ENCODE data around the gene CFAP58. TPM values are rescaled to one million over a fixed set of nuclear protein-coding genes. Genes with fewer than 3 reads are reported as not detected.

Gene CFAP58
- total RNA-seq, 1 experiment from 2014 or later: 0.63 TPM

GRCh38 chr10:104502907-104503306, 149.3 kb downstream of the CFAP58 start:
- H3K4me1 ChIP-seq (ENCODE audit: insufficient read depth, low read length): no peaks in the 10 kb centered on the region
- no peak overlapping the region for H3K56ac ChIP-seq (ENCODE audit: insufficient read length, low read depth, low read length)
- H3K23me2 ChIP-seq (ENCODE audit: insufficient read length, low read depth, low read length, poor library complexity, severe bottlenecking): no peaks in the 10 kb centered on the region
- no peaks in the 10 kb centered on the region for H3K79me1 ChIP-seq (ENCODE audit: insufficient read depth, low read depth, low read length, poor library complexity, severe bottlenecking)
- no peak overlapping the region for H3K4ac ChIP-seq (ENCODE audit: low read depth, low read length)
- H2BK5ac ChIP-seq (ENCODE audit: insufficient read length, low read length): no peak overlapping the region
- DNase-seq: no peak
- H3K27ac ChIP-seq (ENCODE audit: insufficient read length, low read depth, low read length): no peak overlapping the region
- Mint-ChIP-seq H3K27ac (peak overlapping the region in 1 of 3 experiments; percentile 56; a peak in 3 of 7 replicates), H3K4me1 (peaks cover 21 to 37% of the 10 kb centered on the region in 2 experiments), H3K4me3 (no peak overlapping the region; a peak in 1 of 5 replicates), H3K36me3 (ENCODE audit: insufficient read depth in 1 of 3, low read depth in 3 of 3) (no peaks in the 10 kb centered on the region), H3K9me3 (no peaks in the 10 kb centered on the region; a peak in 1 of 5 replicates), H3K27me3 (ENCODE audit: low read depth) (peaks cover 2% of the 10 kb centered on the region; the same call in 1 of the 2 replicates)
- H3K4me2 ChIP-seq (ENCODE audit: insufficient read depth, insufficient read length, low read length): no peak overlapping the region
- no peak overlapping the region for H3K18ac ChIP-seq (ENCODE audit: insufficient read length, low read depth, low read length)
- H2BK20ac ChIP-seq (ENCODE audit: low read depth, low read length, poor library complexity, severe bottlenecking): no peak overlapping the region
- no peak overlapping the region for H3K23ac ChIP-seq (ENCODE audit: insufficient read length, low read depth, low read length)
- H2BK15ac ChIP-seq (ENCODE audit: low read depth, low read length): no peak overlapping the region
- no peak overlapping the region for H2AK5ac ChIP-seq (ENCODE audit: insufficient read length, low read length)
- no peak overlapping the region for H4K8ac ChIP-seq (replicated peaks; ENCODE audit: insufficient read length, low read depth, low read length)
- no peak overlapping the region for H2AFZ ChIP-seq (ENCODE audit: low read length)
- no peak overlapping the region for H4K91ac ChIP-seq (ENCODE audit: insufficient read length, low read depth, low read length)
- TF ChIP-seq, protein P1, sequence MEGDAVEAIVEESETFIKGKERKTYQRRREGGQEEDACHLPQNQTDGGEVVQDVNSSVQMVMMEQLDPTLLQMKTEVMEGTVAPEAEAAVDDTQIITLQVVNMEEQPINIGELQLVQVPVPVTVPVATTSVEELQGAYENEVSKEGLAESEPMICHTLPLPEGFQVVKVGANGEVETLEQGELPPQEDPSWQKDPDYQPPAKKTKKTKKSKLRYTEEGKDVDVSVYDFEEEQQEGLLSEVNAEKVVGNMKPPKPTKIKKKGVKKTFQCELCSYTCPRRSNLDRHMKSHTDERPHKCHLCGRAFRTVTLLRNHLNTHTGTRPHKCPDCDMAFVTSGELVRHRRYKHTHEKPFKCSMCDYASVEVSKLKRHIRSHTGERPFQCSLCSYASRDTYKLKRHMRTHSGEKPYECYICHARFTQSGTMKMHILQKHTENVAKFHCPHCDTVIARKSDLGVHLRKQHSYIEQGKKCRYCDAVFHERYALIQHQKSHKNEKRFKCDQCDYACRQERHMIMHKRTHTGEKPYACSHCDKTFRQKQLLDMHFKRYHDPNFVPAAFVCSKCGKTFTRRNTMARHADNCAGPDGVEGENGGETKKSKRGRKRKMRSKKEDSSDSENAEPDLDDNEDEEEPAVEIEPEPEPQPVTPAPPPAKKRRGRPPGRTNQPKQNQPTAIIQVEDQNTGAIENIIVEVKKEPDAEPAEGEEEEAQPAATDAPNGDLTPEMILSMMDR (conservative IDR thresholded peaks at IDR 0.05): no peak
- H3K9ac ChIP-seq (ENCODE audit: extremely low read depth, insufficient read length, low read length): no peak overlapping the region
- no CpG with 5 or more reads among the region's 6 CpGs for WGBS (ENCODE audit: extremely low coverage, insufficient read length, low lambda C conversion rate)
- no peaks in the 10 kb centered on the region for H3K9me3 ChIP-seq (ENCODE audit: control insufficient read depth, low read depth, low read length)
- H2BK12ac ChIP-seq (ENCODE audit: insufficient read length, low read depth, low read length): no peak overlapping the region
- H4K5ac ChIP-seq (ENCODE audit: insufficient read length, low read depth, low read length): no peak overlapping the region
- H3K79me2 ChIP-seq (ENCODE audit: insufficient read depth, low read length): no peaks in the 10 kb centered on the region
- no peaks in the 10 kb centered on the region for H4K20me1 ChIP-seq (ENCODE audit: control insufficient read depth, insufficient read depth, insufficient read length)
- H3K27me3 ChIP-seq (ENCODE audit: insufficient read depth, low read length): no peaks in the 10 kb centered on the region
- H3T11ph ChIP-seq (ENCODE audit: low read length): no peak overlapping the region
- H2BK120ac ChIP-seq (ENCODE audit: low read depth, low read length, poor library complexity, severe bottlenecking): no peak overlapping the region
- H3K14ac ChIP-seq (ENCODE audit: insufficient read depth, low read length): no peak overlapping the region

Other genes with a start within 250 kb of the CFAP58 start
- 6.5 and 6.6 TPM in 2 replicates for gene SFR1, start 231.7 kb upstream of the CFAP58 start, total RNA-seq (2021)
- 0.26 and 0.64 TPM in 2 replicates for gene CFAP43, start 121.5 kb upstream of the CFAP58 start, total RNA-seq (2021)
- gene GSTO1, start 98.9 kb upstream of the CFAP58 start, total RNA-seq (2021): 114 and 116 TPM in 2 replicates
- gene GSTO2, start 84.6 kb upstream of the CFAP58 start, total RNA-seq (2021): 12.0 and 14.5 TPM in 2 replicates
- 22.2 and 22.5 TPM in 2 replicates for gene ITPRIP, start 15.4 kb upstream of the CFAP58 start, total RNA-seq (2021)